SH-SY5Y (cell line): ENCODE data around the gene ZNF654.

Source experiments
- GATA2 ChIP-seq: IDR thresholded peaks from 2 replicates; pipeline ENCODE4 v1.6.1; 2011; ENCODE audit warnings: mild to moderate bottlenecking, low read depth, low read length
- GATA3 ChIP-seq: IDR thresholded peaks from 2 replicates; pipeline ENCODE4 v1.6.1; 2011; ENCODE audit warnings: low read depth, mild to moderate bottlenecking, low read length, moderate library complexity

ZNF654 gene

GRCh38 chr3:88040529-88040928 lies 18.5 kb upstream of the ZNF654 start:
- no peak for TF ChIP-seq GATA2
- no peak for TF ChIP-seq GATA3

GRCh38 chr3:88041005-88041404 lies 18.1 kb upstream of the ZNF654 start:
- TF ChIP-seq GATA3 (no peak), GATA2 (no peak)

GRCh38 chr3:88044411-88044810 lies 14.6 kb upstream of the ZNF654 start:
- no peak for TF ChIP-seq GATA3
- no peak for TF ChIP-seq GATA2

- TF ChIP-seq GATA3 (no peak), GATA2 (no peak)
Observed at GRCh38 chr3:88046766-88047165, 12.3 kb upstream of the ZNF654 start.

- TF ChIP-seq GATA3: no peak
- TF ChIP-seq GATA2: no peak
Observed at GRCh38 chr3:88057630-88058305, 1.3 kb upstream of the ZNF654 start.

- TF ChIP-seq GATA3 (no peak), GATA2 (no peak)
Observed at GRCh38 chr3:88058306-88058580, 812 bp upstream of the ZNF654 start.

GRCh38 chr3:88059380-88060170 lies 520 bp downstream of the ZNF654 start:
- TF ChIP-seq GATA2: no peak
- no peak for TF ChIP-seq GATA3

- TF ChIP-seq GATA3 (no peak), GATA2 (no peak)
Observed at GRCh38 chr3:88061746-88062145, 2.7 kb downstream of the ZNF654 start.

- TF ChIP-seq GATA3: no peak
- no peak for TF ChIP-seq GATA2
Observed at GRCh38 chr3:88075072-88075471, 16.0 kb downstream of the ZNF654 start.

- TF ChIP-seq GATA2 (no peak), GATA3 (no peak)
Observed at GRCh38 chr3:88075497-88075896, 16.4 kb downstream of the ZNF654 start.

GRCh38 chr3:88076712-88077111 lies 17.7 kb downstream of the ZNF654 start:
- TF ChIP-seq GATA3 (no peak), GATA2 (no peak)

GRCh38 chr3:88078932-88079331 lies 19.9 kb downstream of the ZNF654 start:
- TF ChIP-seq GATA3: no peak
- no peak for TF ChIP-seq GATA2

GRCh38 chr3:88082854-88083253 lies 23.8 kb downstream of the ZNF654 start:
- TF ChIP-seq GATA3 (no peak), GATA2 (no peak)

- TF ChIP-seq GATA2: no peak
- TF ChIP-seq GATA3: no peak
Observed at GRCh38 chr3:88084097-88084501, 25.0 kb downstream of the ZNF654 start.

- TF ChIP-seq GATA2 (no peak), GATA3 (no peak)
Observed at GRCh38 chr3:88090681-88091080, 31.6 kb downstream of the ZNF654 start.
